Esophagus squamous epithelium (tissue), 5 donors: ENCODE results near the gene SIPA1. TPM values are rescaled to one million over a fixed set of nuclear protein-coding genes. Genes with fewer than 3 reads are reported as not detected.
A peak's percentile ranks its signal among the peaks of the same experiment; 100 is the strongest.
"Not testable (repeated sequence)": the region's sequence is repeated elsewhere in the genome, so short reads cannot be mapped to it uniquely, and the experiment has no call there.

ENCODE experiments used
- DNase-seq: peaks from one replicate; lab custom pipeline; 2025; lab: John Stamatoyannopoulos, UW
- H3K27ac ChIP-seq, 4 donors: fragments of 200-600 bp; sonication (generic); one replicate each; pipeline ENCODE4 v1.5.1; 2016 to 2019; ENCODE audit warnings: mild to moderate bottlenecking in 1 of 4
- H3K27me3 ChIP-seq, 4 donors: fragments of 200-600 bp; sonication (generic); 1 replicate in 3 of 4; 2 replicates in 1 of 4; pipeline versions ENCODE4 v1.5.1 to v1.6.0; 2017 to 2021; ENCODE audit warnings: antibody characterized with exemption in 1 of 4
- H3K36me3 ChIP-seq, 3 donors: fragments of 200-600 bp; sonication (generic); one replicate each; pipeline ENCODE4 v1.5.1; 2016 to 2019
- H3K4me1 ChIP-seq, 3 donors: fragments of 200-600 bp; sonication (generic); one replicate each; pipeline ENCODE4 v1.5.1; 2017 to 2019
- H3K4me3 ChIP-seq, 4 donors: fragments of 200-600 bp; sonication (generic); 1 replicate in 3 of 4; 2 replicates in 1 of 4; pipeline ENCODE4 v1.5.1; 2016 to 2019; ENCODE audit warnings: mild to moderate bottlenecking in 2 of 4, moderate library complexity in 1 of 4
- H3K9me3 ChIP-seq, 3 donors: fragments of 200-600 bp; sonication (generic); one replicate each; pipeline ENCODE4 v1.5.1; 2016 to 2019
- CTCF ChIP-seq, 6 experiments: fragments of 450-650 bp in 4 of 6; fragments of 200-600 bp in 2 of 6; sonication (generic) in 2 of 6; IDR thresholded peaks; one replicate each; pipeline ENCODE4 v1.5.1; 2016 to 2019; ENCODE audit warnings: antibody characterized with exemption in 6 of 6, mild to moderate bottlenecking in 4 of 6, moderate library complexity in 4 of 6
- POLR2A ChIP-seq, 4 donors: fragments of 450-650 bp; IDR thresholded peaks; one replicate each; pipeline ENCODE4 v1.6.1; 2017; ENCODE audit warnings: antibody characterized with exemption in 4 of 4, mild to moderate bottlenecking in 4 of 4, moderate library complexity in 3 of 4
- WGBS, 2 donors: methylation state at CpG; one replicate each; pipeline ENCODE4 v1.1.5; 2018; 5-methylcytosine and 5-hydroxymethylcytosine counted together
- intact Hi-C: fragments of 100-400 bp; cut with DNase I; formaldehyde crosslinking; loops from one replicate; pipeline ENCODE4 v1.15.0; 2022
- total RNA-seq, 4 donors: library from RNA; depleted of rRNA; stranded (reverse); fragments of >200 nt; gene quantifications; one replicate each; pipeline ENCODE4 v1.1.0, GENCODE V29; 2016
- donor health status: DM: yes; HTN: yes; CAD: no.

Gene SIPA1
- total RNA-seq, 4 donors from 2014 or later, result 7.8 to 29.2 (median 27.5) TPM

- H3K27me3 ChIP-seq, result no peaks in the 10 kb centered on the region
- intact Hi-C loops, result no loop called here
- no peak overlapping the region for H3K4me3 ChIP-seq
- 89 to 91% methylated on average over 6 to 9 of the region's 9 CpGs for WGBS, 2 donors
- DNase-seq, result no peak
- peaks cover 49 to 66% (median 52%) of the 10 kb centered on the region in 3 donors for H3K36me3 ChIP-seq
- H3K9me3 ChIP-seq, result no peaks in the 10 kb centered on the region
- no peak for TF ChIP-seq POLR2A (IDR thresholded peaks at IDR 0.05)
- no peak for TF ChIP-seq CTCF (IDR thresholded peaks at IDR 0.05)
- H3K4me1 ChIP-seq, result peaks cover 26 to 56% (median 30%) of the 10 kb centered on the region in 3 donors
- peak overlapping the region in 2 of 4 donors; percentile 36 to 38 for H3K27ac ChIP-seq
Measured at GRCh38 chr11:65660038-65660437, 22.1 kb downstream of the SIPA1 start.

- H3K4me3 ChIP-seq, DNase-seq, intact Hi-C loops, H3K27me3 ChIP-seq, H3K9me3 ChIP-seq: not testable (repeated sequence)
- Histone ChIP-seq H3K4me1 (peaks cover 26 to 50% (median 30%) of the 10 kb centered on the region in 3 donors), H3K36me3 (peaks cover 45 to 58% (median 46%) of the 10 kb centered on the region in 3 donors), H3K27ac (peak overlapping the region in 1 of 4 donors; percentile 97)
- WGBS, 2 donors, result 92 to 95% methylated on average over 7 to 8 of the region's 9 CpGs
Measured at GRCh38 chr11:65660908-65661307, 23.0 kb downstream of the SIPA1 start.

- no peaks in the 10 kb centered on the region for H3K9me3 ChIP-seq
- WGBS, 2 donors, result 87 to 88% methylated on average over 2 to 5 of the region's 25 CpGs
- no peak for TF ChIP-seq CTCF (IDR thresholded peaks at IDR 0.05)
- TF ChIP-seq POLR2A (IDR thresholded peaks at IDR 0.05), result no peak
- no peaks in the 10 kb centered on the region for H3K27me3 ChIP-seq
- DNase-seq, result no peak
- H3K36me3 ChIP-seq, result peaks cover 37 to 50% (median 39%) of the 10 kb centered on the region in 3 donors
- H3K4me3 ChIP-seq, result peak overlapping the region; percentile 65 to 92 (median 85)
- intact Hi-C loops, result no loop called here
- H3K27ac ChIP-seq, result peak overlapping the region; percentile 96 to 99 (median 97)
- peaks cover 26 to 50% (median 30%) of the 10 kb centered on the region in 3 donors for H3K4me1 ChIP-seq
Measured at GRCh38 chr11:65661599-65662246, 23.8 kb downstream of the SIPA1 start.

GRCh38 chr11:65662247-65662798 lies 24.4 kb downstream of the SIPA1 start:
- H3K36me3 ChIP-seq, result peaks cover 31 to 44% (median 33%) of the 10 kb centered on the region in 3 donors
- peaks cover 26 to 50% (median 30%) of the 10 kb centered on the region in 3 donors for H3K4me1 ChIP-seq
- H3K9me3 ChIP-seq, result no peaks in the 10 kb centered on the region
- TF ChIP-seq POLR2A (IDR thresholded peaks at IDR 0.05) (no peak), CTCF (IDR thresholded peaks at IDR 0.05) (no peak)
- 0% methylated on average over 3 to 6 of the region's 29 CpGs for WGBS, 2 donors
- peak overlapping the region; percentile 96 to 99 (median 97) for H3K27ac ChIP-seq
- H3K4me3 ChIP-seq, result peak overlapping the region; percentile 65 to 92 (median 85)
- no peak for DNase-seq
- intact Hi-C loops, result no loop called here
- no peaks in the 10 kb centered on the region for H3K27me3 ChIP-seq

- intact Hi-C loops, result no loop called here
- Histone ChIP-seq H3K27ac (peak within 1 kb of the TSS; percentile 96 to 99 (median 97)), H3K4me1 (peaks cover 26 to 50% (median 30%) of the 10 kb centered on the region in 3 donors), H3K27me3 (no peaks in the 10 kb centered on the region), H3K4me3 (peak within 1 kb of the TSS; percentile 65 to 92 (median 85)), H3K36me3 (peaks cover 25 to 37% (median 26%) of the 10 kb centered on the region in 3 donors), H3K9me3 (no peaks in the 10 kb centered on the region)
- no peak for DNase-seq
- peak in 3 of 4 donors; percentile 62 to 81 (median 80) for TF ChIP-seq POLR2A (IDR thresholded peaks at IDR 0.05)
- TF ChIP-seq CTCF (IDR thresholded peaks at IDR 0.05), result peak in 4 of 6 experiments; percentile 25 to 47 (median 30)
- WGBS, 2 donors, result 0% methylated on average over 5 to 11 of the region's 91 CpGs
Measured at GRCh38 chr11:65662799-65663638, 25.1 kb downstream of the SIPA1 start, which contains the start of gene RELA. RELA (minus strand) TSS chr11:65662916; CDS start chr11:65662832, 84 bp downstream.
